ENCODE data around the gene RSU1. TPM values are rescaled to one million over a fixed set of nuclear protein-coding genes. Genes with fewer than 3 reads are reported as not detected.

RSU1 gene
- polyA plus RNA-seq, 3 donors from 2014 or later: 150 to 248 (median 181) TPM

DNA sequence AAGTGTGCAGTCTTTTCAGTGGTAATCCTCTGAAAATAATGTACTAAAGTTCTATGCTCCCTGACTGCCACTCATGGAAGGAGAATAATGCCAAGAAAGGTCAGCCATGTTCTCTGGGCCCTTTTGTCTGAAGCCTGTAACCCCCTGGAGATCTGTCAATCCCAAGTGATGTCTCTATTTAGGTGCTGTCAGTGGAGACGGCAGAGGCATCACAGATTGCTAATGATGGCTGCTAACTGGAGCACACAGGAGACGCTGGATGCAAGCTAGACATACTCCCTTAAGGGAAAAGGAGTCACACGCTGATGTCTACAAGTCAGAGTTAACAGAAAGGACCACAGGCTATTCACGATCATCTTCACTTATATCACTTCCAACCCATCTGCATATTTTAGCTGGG is 118.8 kb downstream of the RSU1 start:
- H3K36me3 Mint-ChIP-seq: peaks cover 8 to 18% (median 11%) of the 10 kb centered on the region in 3 donors
- H3K4me3 Mint-ChIP-seq: no peak overlapping the region
- no peak overlapping the region for H3K27ac Mint-ChIP-seq
- H3K27me3 Mint-ChIP-seq (ENCODE audit: low read depth in 3 of 3): peaks cover 0 to 2% (median 0%) of the 10 kb centered on the region in 3 donors
- no peaks in the 10 kb centered on the region for H3K9me3 Mint-ChIP-seq
- H3K4me1 Mint-ChIP-seq: no peaks in the 10 kb centered on the region
- no peak for DNase-seq

DNA sequence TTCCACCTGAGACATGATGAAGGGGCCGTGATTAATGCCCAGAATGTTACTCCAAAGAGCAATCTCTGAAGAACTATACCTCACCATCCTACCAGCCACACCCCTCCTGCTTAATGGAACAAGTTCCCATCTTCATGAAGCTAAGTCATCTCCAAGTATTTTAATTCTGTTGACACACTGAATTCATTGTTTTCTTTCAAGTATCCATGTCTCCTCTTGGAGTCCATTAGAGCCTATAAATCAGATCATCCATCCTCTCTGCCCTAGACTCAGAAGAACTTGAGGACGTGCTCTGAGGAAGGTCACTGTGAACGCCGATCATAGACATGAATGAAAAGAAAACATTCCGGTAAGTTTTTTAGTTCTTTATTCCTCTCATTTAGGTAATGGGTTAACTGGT is 126.8 kb downstream of the RSU1 start:
- DNase-seq: no peak
- H3K4me3 Mint-ChIP-seq: no peak overlapping the region
- H3K27ac Mint-ChIP-seq: no peak overlapping the region
- H3K36me3 Mint-ChIP-seq: peaks cover 6 to 24% (median 14%) of the 10 kb centered on the region in 3 donors
- H3K9me3 Mint-ChIP-seq: no peaks in the 10 kb centered on the region
- no peaks in the 10 kb centered on the region for H3K27me3 Mint-ChIP-seq (ENCODE audit: low read depth in 3 of 3)
- H3K4me1 Mint-ChIP-seq: no peaks in the 10 kb centered on the region

DNA sequence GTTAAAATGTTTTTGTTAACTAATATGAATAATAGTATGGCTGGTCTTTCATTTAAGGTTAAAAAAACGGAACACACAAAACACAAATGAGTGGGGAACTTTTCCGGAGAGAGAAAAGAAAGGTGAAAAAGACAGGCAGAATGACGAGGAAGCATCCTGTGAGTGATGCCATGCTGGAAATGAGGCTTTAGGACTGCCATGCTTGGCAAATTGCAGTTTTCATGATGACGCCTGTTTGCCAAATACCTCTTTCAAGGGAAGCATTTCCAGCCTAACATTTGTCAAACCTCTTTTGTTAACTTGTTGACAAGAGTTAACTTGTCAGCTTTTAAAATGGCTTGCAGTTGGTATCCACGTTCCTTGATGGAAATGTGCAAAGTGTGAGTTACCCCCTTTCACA is 127.5 kb downstream of the RSU1 start:
- H3K9me3 Mint-ChIP-seq: no peaks in the 10 kb centered on the region
- H3K36me3 Mint-ChIP-seq: peaks cover 6 to 20% (median 12%) of the 10 kb centered on the region in 3 donors
- no peaks in the 10 kb centered on the region for H3K27me3 Mint-ChIP-seq (ENCODE audit: low read depth in 3 of 3)
- no peak overlapping the region for H3K27ac Mint-ChIP-seq
- H3K4me3 Mint-ChIP-seq: no peak overlapping the region
- no peaks in the 10 kb centered on the region for H3K4me1 Mint-ChIP-seq
- DNase-seq: no peak

DNA sequence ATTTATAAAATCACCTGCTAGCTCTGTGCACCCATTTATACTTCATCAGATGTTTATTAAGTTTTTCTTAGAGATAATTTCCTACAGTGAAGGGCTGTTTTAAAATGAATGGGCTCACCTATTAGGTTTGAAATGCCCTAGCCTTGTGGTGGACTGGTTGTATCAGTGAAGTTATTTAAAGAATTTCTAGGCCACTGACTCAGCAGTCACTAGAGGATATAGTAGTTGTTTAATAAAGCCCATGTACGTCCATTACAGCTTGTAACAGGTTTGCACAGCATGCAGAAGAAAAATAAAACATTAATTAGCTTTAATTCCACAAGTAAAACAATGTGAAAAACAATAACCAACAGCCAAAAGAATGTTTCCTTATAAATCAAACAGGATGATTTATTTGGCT is 128.0 kb downstream of the RSU1 start:
- H3K4me3 Mint-ChIP-seq: no peak overlapping the region
- H3K27ac Mint-ChIP-seq: no peak overlapping the region
- DNase-seq: no peak
- H3K27me3 Mint-ChIP-seq (ENCODE audit: low read depth in 3 of 3): no peaks in the 10 kb centered on the region
- no peaks in the 10 kb centered on the region for H3K9me3 Mint-ChIP-seq
- H3K36me3 Mint-ChIP-seq: peaks cover 10 to 15% (median 12%) of the 10 kb centered on the region in 3 donors
- no peaks in the 10 kb centered on the region for H3K4me1 Mint-ChIP-seq

DNA sequence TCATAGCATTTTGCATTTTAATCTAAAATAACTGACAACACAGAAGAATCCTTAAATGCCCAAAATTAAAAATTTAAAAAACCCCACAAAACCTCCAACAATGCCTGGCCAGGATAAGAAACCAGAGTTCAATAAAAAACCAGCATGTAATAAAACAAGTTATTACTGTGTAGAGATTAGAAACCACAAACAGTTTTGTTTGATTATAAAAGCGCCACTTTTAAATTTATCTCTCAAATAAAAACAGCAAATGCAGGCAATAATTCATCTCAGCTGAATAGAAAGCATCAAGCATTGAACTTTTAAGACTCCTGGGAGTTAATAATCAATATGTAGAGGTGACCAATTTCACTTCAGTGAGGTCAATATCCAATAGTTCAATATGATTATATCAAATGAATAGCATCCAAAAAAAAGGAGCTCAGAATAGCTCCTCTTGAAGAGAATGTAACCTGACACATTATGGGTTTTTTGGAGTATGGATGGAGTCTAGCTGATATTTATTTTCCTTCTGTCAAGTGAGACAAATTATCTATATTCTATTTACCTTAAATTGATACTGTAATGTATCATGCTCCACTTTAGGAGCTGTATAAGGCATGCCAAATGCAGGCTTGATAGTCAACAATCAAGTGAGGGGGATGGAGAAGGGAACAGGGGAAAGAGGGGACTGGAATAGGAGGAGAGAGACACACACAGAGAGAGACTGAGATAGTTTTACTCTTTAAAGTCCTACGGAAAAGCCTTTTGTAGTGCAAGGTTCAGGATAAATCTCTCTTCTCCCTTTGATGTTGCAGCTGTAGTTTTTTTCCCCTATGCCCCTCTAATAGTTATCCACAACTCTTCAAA is 130.9 kb downstream of the RSU1 start:
- Mint-ChIP-seq H3K9me3 (no peaks in the 10 kb centered on the region), H3K36me3 (peaks cover 11 to 15% (median 13%) of the 10 kb centered on the region in 3 donors), H3K27me3 (ENCODE audit: low read depth in 3 of 3) (peaks cover 0 to 2% (median 0%) of the 10 kb centered on the region in 3 donors), H3K4me3 (no peak overlapping the region), H3K27ac (peak overlapping the region in 1 of 6 donors; percentile 24), H3K4me1 (no peaks in the 10 kb centered on the region)
- no peak for DNase-seq

DNA sequence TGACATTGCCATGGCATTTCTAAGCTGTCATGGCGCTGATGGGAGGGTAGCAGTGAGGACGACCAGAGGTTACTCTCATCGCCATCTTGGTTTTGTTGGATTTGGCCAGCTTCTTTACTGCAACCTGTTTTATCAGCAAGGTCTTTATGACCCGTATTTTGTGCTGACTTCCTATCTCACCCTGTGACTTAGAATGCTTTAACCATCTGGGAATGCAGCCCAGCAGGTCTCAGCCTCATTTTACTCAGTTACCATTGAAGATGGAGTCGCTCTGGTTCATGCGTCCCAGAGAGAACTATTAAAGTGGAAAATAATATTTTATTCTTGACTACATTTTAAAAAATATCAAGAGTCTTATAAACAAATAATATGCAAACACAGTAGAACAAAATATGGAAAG is 131.7 kb downstream of the RSU1 start:
- H3K36me3 Mint-ChIP-seq: peaks cover 10 to 15% (median 11%) of the 10 kb centered on the region in 3 donors
- no peak overlapping the region for H3K4me3 Mint-ChIP-seq
- peaks cover 0 to 2% (median 0%) of the 10 kb centered on the region in 3 donors for H3K27me3 Mint-ChIP-seq (ENCODE audit: low read depth in 3 of 3)
- no peaks in the 10 kb centered on the region for H3K9me3 Mint-ChIP-seq
- no peaks in the 10 kb centered on the region for H3K4me1 Mint-ChIP-seq
- no peak for DNase-seq
- H3K27ac Mint-ChIP-seq: no peak overlapping the region

DNA sequence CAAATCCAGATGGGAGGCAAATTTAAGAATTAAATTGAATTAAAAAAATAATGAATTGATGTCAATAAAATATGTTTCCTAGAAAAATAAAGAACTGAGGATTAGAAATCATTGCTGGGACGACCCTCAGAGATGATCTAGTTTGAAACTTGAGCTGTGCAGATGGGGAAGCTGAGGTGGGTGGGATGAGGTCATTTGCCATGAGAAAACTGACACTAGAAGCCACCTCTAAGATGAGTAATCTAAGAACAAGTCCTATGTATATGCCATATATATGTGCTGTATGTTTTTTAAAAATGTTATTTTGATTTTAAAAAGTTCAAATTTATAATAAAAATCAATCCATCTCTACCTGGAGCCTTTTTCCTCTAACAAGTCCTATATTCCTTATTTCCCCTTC is 135.7 kb downstream of the RSU1 start:
- Mint-ChIP-seq H3K27me3 (ENCODE audit: low read depth in 3 of 3) (peaks cover 0 to 2% (median 2%) of the 10 kb centered on the region in 3 donors), H3K4me1 (peaks cover 2 to 6% of the 10 kb centered on the region in 2 donors), H3K4me3 (no peak overlapping the region), H3K27ac (no peak overlapping the region), H3K36me3 (peaks cover 15 to 31% (median 15%) of the 10 kb centered on the region in 3 donors), H3K9me3 (peaks cover 0 to 2% (median 0%) of the 10 kb centered on the region in 6 donors)
- no peak for DNase-seq

DNA sequence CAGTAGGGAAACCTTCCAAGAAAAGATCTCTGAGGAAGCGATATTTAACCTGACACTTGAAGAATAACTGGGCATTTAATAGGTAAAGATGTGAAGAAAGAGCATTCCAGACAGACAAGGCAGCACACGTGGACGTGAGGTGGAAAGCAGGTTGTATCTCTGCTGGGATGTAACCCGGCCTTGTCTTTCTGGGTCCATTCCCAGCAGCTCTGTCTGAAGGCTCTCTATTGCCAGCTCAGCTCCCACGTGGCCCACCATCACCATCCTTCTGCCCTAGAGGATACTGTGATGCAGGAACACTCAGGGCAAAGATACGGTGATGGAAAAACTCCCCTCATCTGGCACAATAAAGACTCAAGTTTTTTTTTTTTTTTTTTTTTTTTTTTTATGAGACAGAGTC is 137.7 kb downstream of the RSU1 start:
- Mint-ChIP-seq H3K4me1 (peaks cover 2 to 6% of the 10 kb centered on the region in 2 donors), H3K27me3 (ENCODE audit: low read depth in 3 of 3) (peaks cover 0 to 2% (median 2%) of the 10 kb centered on the region in 3 donors)

DNA sequence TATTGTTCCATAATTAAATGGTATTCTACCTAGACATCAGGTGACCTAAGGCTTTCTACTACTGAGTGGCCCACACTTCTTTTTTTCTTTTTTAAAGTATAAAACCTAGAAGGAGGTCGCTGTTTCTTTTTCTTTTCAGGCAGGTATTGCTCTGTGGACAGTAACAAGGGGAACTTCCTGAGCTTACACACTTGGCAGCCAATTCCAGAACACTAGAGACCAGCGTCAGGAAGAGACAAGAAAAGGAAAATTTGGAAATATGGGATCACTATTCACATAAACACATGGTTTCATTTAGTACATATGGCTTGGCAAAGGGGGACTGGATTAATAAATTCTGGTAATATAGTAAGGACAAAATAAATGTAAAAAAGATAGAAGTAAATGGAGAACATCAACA is 141.9 kb downstream of the RSU1 start:
- no peak for DNase-seq
- Mint-ChIP-seq H3K36me3 (peaks cover 16 to 36% (median 34%) of the 10 kb centered on the region in 3 donors), H3K4me1 (peaks cover 5 to 8% of the 10 kb centered on the region in 2 donors), H3K27ac (no peak overlapping the region), H3K27me3 (ENCODE audit: low read depth in 3 of 3) (peaks cover 0 to 2% (median 2%) of the 10 kb centered on the region in 3 donors), H3K9me3 (peaks cover 0 to 2% (median 0%) of the 10 kb centered on the region in 6 donors), H3K4me3 (no peak overlapping the region)

More for the DNA sequence above, 137.7 kb downstream of the RSU1 start:
- H3K9me3 Mint-ChIP-seq: peaks cover 0 to 2% (median 0%) of the 10 kb centered on the region in 6 donors
- no peak overlapping the region for H3K27ac Mint-ChIP-seq
- peaks cover 17 to 39% (median 27%) of the 10 kb centered on the region in 3 donors for H3K36me3 Mint-ChIP-seq
- no peak for DNase-seq
- H3K4me3 Mint-ChIP-seq: no peak overlapping the region

DNA sequence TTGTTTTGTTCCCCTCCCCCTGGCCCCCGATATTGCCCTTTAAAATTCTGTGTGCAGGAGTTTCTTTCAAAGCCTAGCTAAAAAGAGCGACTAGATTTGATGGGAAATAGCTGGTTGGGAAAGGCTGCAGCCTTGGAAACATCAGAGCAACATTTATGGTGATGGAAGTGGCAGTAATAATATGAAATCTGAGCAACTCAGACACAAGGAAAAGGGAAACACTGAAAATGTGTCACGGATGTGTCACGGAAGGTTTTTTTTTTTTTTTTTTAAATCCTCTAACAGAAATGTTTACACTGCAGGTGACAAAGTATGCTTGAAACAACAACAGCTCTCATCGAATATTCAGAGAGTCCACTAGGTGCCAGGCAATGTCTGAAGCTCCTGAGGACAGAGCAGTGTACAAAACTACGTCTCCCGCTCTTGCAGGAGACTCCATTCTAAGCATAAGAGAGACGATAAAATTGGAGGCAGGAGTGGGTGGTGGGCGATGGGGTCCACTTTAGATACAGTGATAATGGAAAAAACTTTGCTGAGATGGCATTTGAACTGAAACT is 143.0 kb downstream of the RSU1 start:
- Mint-ChIP-seq H3K9me3 (peaks cover 0 to 2% (median 0%) of the 10 kb centered on the region in 6 donors), H3K4me1 (peaks cover 10 to 16% of the 10 kb centered on the region in 2 donors), H3K27me3 (ENCODE audit: low read depth in 3 of 3) (peaks cover 0 to 2% (median 2%) of the 10 kb centered on the region in 3 donors), H3K4me3 (no peak overlapping the region), H3K36me3 (peaks cover 16 to 44% (median 44%) of the 10 kb centered on the region in 3 donors), H3K27ac (no peak overlapping the region)
- no peak for DNase-seq

DNA sequence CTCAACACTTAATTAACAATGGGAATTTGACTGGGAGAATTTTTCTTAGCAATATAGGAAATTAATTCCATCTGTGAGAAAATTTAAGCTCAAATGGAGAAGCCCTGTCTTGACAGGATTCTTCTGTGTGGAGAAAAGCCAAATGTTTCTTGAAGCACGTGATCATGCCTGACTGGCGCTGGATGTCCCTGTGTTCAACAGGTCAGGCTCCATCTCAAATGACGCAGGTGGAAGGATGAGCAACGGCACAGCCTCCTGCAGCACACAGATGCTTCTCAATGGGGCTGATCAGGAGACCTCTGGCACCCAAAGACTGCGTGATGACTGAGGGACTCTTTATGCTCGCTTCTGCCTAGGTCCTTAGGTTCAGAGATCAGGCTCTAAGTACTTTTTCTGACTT is 143.8 kb downstream of the RSU1 start:
- H3K4me3 Mint-ChIP-seq: no peak overlapping the region
- H3K9me3 Mint-ChIP-seq: peaks cover 0 to 2% (median 0%) of the 10 kb centered on the region in 6 donors
- peaks cover 18 to 21% of the 10 kb centered on the region in 2 donors for H3K4me1 Mint-ChIP-seq
- H3K36me3 Mint-ChIP-seq: peaks cover 16 to 46% (median 42%) of the 10 kb centered on the region in 3 donors
- H3K27me3 Mint-ChIP-seq (ENCODE audit: low read depth in 3 of 3): peaks cover 0 to 2% (median 2%) of the 10 kb centered on the region in 3 donors
- no peak for DNase-seq
- no peak overlapping the region for H3K27ac Mint-ChIP-seq

DNA sequence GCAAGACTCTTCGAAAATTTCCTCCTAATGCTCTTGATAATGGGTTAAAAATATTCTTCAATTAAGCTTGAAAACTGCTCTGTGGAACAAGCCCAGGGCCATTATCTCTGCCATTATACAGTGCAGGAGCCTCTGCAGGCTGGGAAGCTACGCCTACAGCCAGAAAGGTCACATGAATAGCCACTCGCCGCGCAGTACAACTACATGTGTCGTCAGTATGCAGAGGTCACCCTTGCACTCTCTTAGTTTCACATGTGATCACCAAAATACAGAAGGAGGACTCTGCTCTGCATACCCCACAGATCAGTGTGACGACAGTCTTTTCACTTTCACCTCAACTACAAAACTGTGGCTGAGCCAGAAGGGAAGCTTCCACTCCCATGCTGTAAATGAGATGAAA is 153.8 kb downstream of the RSU1 start:
- H3K27ac Mint-ChIP-seq: no peak overlapping the region
- no peaks in the 10 kb centered on the region for H3K9me3 Mint-ChIP-seq
- H3K4me3 Mint-ChIP-seq: no peak overlapping the region
- peaks cover 0 to 6% (median 0%) of the 10 kb centered on the region in 3 donors for H3K36me3 Mint-ChIP-seq
- peaks cover under 1 to 7% of the 10 kb centered on the region in 2 donors for H3K4me1 Mint-ChIP-seq
- no peak for DNase-seq
- H3K27me3 Mint-ChIP-seq (ENCODE audit: low read depth in 3 of 3): no peaks in the 10 kb centered on the region

DNA sequence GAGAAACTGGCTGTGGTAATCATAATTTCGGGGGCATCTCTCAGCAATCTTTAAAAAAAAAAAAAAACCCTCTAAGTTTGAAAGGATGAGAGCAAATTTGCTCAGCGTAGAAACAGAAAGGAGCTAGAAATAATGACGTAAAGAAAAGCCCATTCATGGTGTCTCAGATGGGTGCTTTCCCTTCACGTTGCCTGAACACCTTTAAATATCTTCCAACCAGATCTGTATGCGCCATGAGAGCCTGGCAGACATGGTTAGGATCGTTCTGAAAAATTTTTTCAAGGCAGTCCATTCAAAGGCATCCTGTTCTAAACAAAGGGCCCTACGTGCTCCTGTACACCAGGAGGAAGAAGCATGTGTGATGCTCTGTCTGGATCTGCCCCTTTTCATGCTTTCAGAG is 154.3 kb downstream of the RSU1 start:
- no peaks in the 10 kb centered on the region for H3K9me3 Mint-ChIP-seq
- H3K27ac Mint-ChIP-seq: no peak overlapping the region
- peaks cover 0 to 2% of the 10 kb centered on the region in 2 donors for H3K4me1 Mint-ChIP-seq
- no peak for DNase-seq
- H3K27me3 Mint-ChIP-seq (ENCODE audit: low read depth in 3 of 3): no peaks in the 10 kb centered on the region
- no peak overlapping the region for H3K4me3 Mint-ChIP-seq
- peaks cover 0 to 6% (median 0%) of the 10 kb centered on the region in 3 donors for H3K36me3 Mint-ChIP-seq

DNA sequence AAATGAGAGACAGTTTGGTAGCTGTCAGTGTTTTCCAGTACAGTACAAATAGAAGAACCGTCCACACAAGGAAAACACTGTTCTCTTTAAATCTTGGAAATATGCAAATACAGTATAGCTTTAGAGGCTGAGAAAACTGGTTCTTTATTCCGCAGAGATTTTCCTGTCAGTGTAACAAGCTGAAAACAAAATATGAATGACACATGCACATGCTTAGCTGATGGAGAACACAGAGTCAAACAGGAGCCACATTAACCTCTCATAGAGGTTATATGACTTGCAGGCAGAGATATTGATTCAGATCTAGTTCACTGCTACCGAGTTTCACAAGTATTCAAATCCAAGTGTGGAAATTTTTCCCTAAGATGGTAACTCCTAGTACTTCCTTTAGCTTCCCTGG is 160.3 kb downstream of the RSU1 start:
- no peaks in the 10 kb centered on the region for H3K9me3 Mint-ChIP-seq
- H3K4me3 Mint-ChIP-seq: no peak overlapping the region
- no peak overlapping the region for H3K27ac Mint-ChIP-seq
- peaks cover 0 to 4% (median 3%) of the 10 kb centered on the region in 3 donors for H3K36me3 Mint-ChIP-seq
- DNase-seq: no peak
- H3K4me1 Mint-ChIP-seq: no peaks in the 10 kb centered on the region
- H3K27me3 Mint-ChIP-seq (ENCODE audit: low read depth in 3 of 3): no peaks in the 10 kb centered on the region

Data from immature natural killer cell (primary cell).